GM18499 (cell line): ENCODE data around the gene UCHL3.
"Not testable (repeated sequence)": the region's sequence is repeated elsewhere in the genome, so short reads cannot be mapped to it uniquely, and the experiment has no call there.

Source experiments
- ATAC-seq: cut with Tn5 transposase; IDR thresholded peaks from one replicate; pipeline ENCODE4 v1.9.1; 2021; ENCODE audit warnings: moderate number of reproducible peaks; ENCODE audit not compliant: insufficient read depth, unreplicated experiment

UCHL3 gene

DNA sequence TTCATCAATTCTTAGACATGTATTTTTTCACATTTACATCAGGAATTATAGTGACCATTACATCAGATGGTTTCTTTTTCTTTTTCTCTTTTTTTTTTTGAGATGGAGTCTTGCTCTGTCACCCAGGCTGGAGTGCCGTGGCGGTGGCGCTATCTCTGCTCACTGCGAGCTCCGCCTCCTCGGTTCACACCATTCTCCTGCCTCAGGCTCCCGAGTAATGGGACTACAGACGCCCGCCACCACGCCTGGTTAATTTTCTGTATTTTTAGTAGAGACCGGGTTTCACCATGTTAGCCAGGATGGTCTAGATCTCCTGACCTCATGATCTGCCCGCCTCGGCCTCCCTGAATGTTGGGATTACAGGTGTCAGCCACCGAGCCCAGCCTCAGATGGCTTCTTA, 4.2 kb upstream of the UCHL3 start:
- not testable (repeated sequence) for ATAC-seq

DNA sequence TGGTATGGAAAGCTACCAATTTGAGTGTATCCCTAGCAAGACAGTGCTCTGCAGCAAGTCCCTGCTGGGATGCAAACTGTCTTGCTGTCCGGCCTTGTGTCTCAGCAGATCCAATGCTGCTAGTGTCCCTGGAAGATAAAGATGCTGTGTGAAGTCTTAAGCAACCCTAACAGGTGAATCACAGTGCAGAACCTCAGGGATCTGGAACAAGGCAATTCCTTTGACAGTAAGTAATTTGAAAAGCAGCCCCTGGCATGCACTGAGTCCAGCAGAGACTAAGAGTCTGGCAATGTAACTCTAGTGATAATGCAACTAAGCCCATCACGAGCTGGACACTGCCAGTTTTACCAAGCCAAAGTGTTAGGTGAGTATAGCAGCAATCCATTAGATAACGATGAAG, 1.7 kb upstream of the UCHL3 start:
- no peak for ATAC-seq

DNA sequence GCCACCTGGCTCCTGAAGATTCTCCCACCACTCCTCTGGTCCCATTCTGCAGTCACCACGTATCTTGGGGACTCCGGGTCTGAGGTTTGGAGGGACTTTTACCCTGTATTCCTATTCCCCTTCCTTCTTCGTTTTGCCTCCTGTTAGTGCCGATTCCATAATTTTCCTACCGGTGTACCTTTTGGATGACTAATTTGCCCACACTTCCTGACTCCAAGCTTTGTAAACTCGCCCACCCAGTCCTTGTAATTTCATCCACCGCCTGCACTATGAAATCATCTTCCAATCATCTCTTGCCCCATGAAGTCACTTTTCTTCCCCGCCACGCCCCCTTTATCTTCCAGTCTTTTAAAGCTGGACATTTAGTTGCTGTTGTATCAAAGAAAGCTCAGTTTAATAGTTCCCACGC, 572 bp downstream of the UCHL3 start:
- ATAC-seq: no peak

DNA sequence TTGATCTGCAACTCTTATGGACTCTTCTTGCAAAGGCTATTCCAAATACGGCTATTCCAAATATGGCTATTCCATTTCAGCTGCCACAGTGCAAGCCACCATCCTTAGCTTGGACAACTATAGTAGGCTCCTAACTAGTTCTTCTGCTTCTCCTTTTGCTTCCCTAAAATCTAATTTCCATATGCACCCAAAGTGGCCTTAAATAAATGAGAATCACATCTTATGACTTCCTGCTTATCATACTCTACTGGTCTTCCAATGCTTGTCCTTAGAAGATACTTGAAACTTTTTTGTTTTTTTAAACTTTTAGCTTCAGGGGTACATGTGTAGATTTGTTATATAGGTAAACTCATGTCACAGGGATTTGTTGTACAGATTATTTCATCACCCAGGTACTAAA, 4.9 kb downstream of the UCHL3 start:
- no peak for ATAC-seq

GRCh38 chr13:75554981-75555380, 5.4 kb downstream of the UCHL3 start:
- ATAC-seq: no peak

DNA sequence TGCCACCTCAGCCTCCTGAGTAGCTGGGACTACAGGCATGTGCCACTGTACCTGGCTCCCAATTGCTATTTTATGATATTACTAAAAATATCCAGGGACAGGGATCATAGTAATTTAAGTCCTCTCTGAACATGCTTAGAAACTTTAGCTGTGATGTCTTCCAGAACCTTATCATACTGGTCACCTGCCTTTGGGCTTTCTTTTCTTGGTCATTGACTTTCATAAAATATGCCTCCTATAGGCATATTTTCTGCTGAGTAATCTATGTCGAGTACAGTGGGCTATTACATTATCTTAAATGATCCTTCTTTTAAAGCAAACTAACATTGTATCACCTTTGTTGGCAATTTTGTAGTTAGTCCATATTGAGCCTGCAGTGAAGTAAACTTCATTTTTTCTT, 6.2 kb downstream of the UCHL3 start:
- ATAC-seq: no peak

GRCh38 chr13:75556961-75557360, 7.4 kb downstream of the UCHL3 start:
- no peak for ATAC-seq

- no peak for ATAC-seq
Observed at GRCh38 chr13:75558145-75558840, 8.7 kb downstream of the UCHL3 start.

DNA sequence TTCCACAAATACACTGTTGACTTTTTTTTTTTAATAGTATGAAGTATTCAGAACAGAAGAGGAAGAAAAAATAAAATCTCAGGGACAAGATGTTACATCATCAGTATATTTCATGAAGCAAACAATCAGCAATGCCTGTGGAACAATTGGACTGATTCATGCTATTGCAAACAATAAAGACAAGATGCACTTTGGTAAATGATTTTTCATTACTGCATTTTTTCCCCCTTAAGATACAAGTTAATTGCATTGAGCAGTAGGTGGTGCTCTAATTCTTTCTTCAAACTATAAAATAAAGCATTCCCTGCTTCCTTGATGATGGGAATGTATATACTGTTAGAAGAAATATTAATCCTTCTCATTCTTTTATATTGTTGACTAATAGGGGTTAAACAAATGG, 17.1 kb downstream of the UCHL3 start:
- no peak for ATAC-seq

DNA sequence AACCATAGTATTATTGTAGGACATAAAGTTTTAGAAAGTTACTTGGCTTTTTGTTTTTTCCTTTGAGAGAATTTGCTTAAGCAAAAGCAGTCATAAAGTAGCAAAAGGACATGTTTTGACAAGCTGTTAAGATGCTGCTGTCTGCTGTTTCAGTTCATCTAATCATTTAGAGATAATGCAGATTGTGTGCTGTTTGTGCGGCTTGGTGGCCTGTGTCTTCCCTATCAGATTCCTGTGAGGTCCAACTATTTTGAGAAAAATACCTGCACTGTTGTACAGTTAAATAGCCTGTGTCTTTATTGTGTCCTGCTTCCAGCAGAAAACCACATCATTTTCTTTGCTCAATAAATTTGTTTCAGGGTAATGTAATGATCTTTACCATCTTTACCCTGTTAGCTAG, 20.0 kb downstream of the UCHL3 start:
- no peak for ATAC-seq

- no peak for ATAC-seq
Observed at GRCh38 chr13:75579529-75579928, 29.9 kb downstream of the UCHL3 start.

GRCh38 chr13:75581874-75582640, 32.5 kb downstream of the UCHL3 start:
- no peak for ATAC-seq

DNA sequence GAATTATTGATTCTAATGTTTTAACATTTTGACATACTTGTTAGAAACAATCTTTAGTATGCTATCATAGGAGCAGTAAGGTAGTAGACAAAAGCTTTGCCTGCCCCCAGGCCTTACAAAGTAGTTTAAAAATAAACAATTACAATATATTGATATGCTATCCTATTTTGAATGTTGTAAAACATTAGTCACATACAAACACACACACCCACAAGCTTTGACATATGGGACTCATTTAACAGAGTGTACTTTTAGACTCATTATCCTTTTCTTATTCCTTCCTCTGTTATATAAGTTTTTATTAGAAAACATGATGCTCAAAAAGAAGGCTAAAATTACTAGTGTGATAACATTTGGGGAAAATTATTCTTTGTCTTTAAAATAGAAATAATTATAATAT, 33.5 kb downstream of the UCHL3 start:
- ATAC-seq: no peak

- ATAC-seq: no peak
Observed at GRCh38 chr13:75585153-75585552, 35.6 kb downstream of the UCHL3 start.

- ATAC-seq: no peak
Observed at GRCh38 chr13:75587679-75588078, 38.1 kb downstream of the UCHL3 start.

GRCh38 chr13:75596657-75597182, 47.1 kb downstream of the UCHL3 start:
- no peak for ATAC-seq

DNA sequence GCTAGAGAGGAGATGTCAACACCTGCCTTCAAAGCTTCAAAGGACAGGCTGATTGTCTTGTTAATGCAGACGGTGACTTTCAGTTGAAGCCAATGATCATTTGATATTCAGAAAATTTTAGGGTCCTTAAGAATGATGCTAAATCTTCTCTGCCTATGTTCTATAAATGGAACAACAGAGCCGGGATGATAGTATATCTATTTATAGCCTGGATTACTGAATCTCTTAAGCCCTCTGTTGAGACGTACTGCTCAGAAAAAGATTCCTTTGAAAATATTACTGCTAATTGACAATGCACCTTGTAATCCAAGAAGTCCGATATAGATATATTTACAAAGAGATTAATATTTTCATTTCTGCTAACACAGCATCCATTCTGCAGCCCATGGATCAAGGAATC, 50.8 kb downstream of the UCHL3 start:
- no peak for ATAC-seq

GRCh38 chr13:75603038-75603437, 53.4 kb downstream of the UCHL3 start:
- ATAC-seq: no peak

- no peak for ATAC-seq
Observed at GRCh38 chr13:75607447-75607846, 57.9 kb downstream of the UCHL3 start.

DNA sequence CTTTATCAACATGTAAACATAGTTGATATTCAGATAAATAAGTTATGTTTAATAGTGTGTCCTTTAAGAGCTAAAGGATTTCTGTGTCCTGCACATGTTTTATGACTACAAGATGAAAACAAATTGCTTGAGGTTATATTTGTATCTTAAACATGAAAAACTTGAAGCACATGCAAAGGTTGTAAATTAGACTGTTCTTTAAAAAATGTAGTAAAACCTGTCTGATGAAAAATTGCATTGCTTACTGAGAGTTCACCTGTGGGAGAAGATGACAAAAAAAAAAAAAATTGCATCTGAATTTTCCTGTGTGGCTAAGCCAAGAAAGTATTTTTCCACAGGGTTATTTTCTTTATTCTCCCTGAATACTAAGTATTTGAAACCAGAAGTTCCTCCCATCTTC, 60.9 kb downstream of the UCHL3 start:
- ATAC-seq: no peak

- no peak for ATAC-seq
Observed at GRCh38 chr13:75612354-75612753, 62.8 kb downstream of the UCHL3 start.

- ATAC-seq: no peak
Observed at GRCh38 chr13:75617230-75617629, 67.6 kb downstream of the UCHL3 start.
